ENCODE measurements around the gene RGMA. TPM values are rescaled to one million over a fixed set of nuclear protein-coding genes. Genes with fewer than 3 reads are reported as not detected.

Gene RGMA
- total RNA-seq, 1 experiment from 2014 or later = 1.3 TPM

- Histone ChIP-seq H3K9me3 (ENCODE audit: low read length) (no peaks in the 10 kb centered on the region), H3K36me3 (ENCODE audit: low read depth, low read length) (peaks cover 68% of the 10 kb centered on the region), H3K4me3 (ENCODE audit: low read length) (no peak overlapping the region), H3K9ac (ENCODE audit: low read length) (no peak overlapping the region), H2AFZ (ENCODE audit: low read length) (no peak overlapping the region), H3K79me2 (ENCODE audit: low read length) (peaks cover 7% of the 10 kb centered on the region; the same call in 1 of the 2 replicates), H3K27me3 (ENCODE audit: low read length) (no peaks in the 10 kb centered on the region), H3K4me1 (ENCODE audit: insufficient read depth, low read length) (no peaks in the 10 kb centered on the region), H3K9me2 (replicated peaks; ENCODE audit: low read length) (no peaks in the 10 kb centered on the region), H4K20me1 (ENCODE audit: low read length) (no peaks in the 10 kb centered on the region), H3K27ac (ENCODE audit: low read length) (no peak overlapping the region), H3K4me2 (ENCODE audit: low read length) (no peak overlapping the region), H3F3A (ENCODE audit: low read length, unreplicated experiment) (no peaks in the 10 kb centered on the region)
- TF ChIP-seq EZH2phosphoT487 (IDR thresholded peaks at IDR 0.05; ENCODE audit: borderline replicate concordance, low read length) (no peak), CTCF (conservative IDR thresholded peaks at IDR 0.05; ENCODE audit: low read depth, low read length) (no peak), EZH2 (IDR thresholded peaks at IDR 0.05; ENCODE audit: low read length, unreplicated experiment) (no peak)
- BruUV-seq (replicated peaks) = no TSS peak
- ChIA-PET POLR2A (ENCODE audit: unreplicated experiment) (no interaction called here), CTCF (no interaction called here)
- no peak for DNase-seq
- intact Hi-C loops (cut with micrococcal nuclease) = no loop called here
- no peak for ATAC-seq
Observed at GRCh38 chr15:92990031-92990430, 99.0 kb downstream of the RGMA start.

GRCh38 chr15:92989470-92989869, 99.5 kb downstream of the RGMA start:
- H3K9me3 ChIP-seq (ENCODE audit: low read length) = no peaks in the 10 kb centered on the region
- H3K4me1 ChIP-seq (ENCODE audit: insufficient read depth, low read length) = no peaks in the 10 kb centered on the region
- peaks cover 7% of the 10 kb centered on the region; the same call in 1 of the 2 replicates for H3K79me2 ChIP-seq (ENCODE audit: low read length)
- H3K27me3 ChIP-seq (ENCODE audit: low read length) = no peaks in the 10 kb centered on the region
- H3K27ac ChIP-seq (ENCODE audit: low read length) = no peak overlapping the region
- no peak overlapping the region for H3K4me2 ChIP-seq (ENCODE audit: low read length)
- no peak overlapping the region for H3K9ac ChIP-seq (ENCODE audit: low read length)
- peaks cover 70% of the 10 kb centered on the region for H3K36me3 ChIP-seq (ENCODE audit: low read depth, low read length)
- no peak overlapping the region for H3K4me3 ChIP-seq (ENCODE audit: low read length)
- TF ChIP-seq EZH2 (IDR thresholded peaks at IDR 0.05; ENCODE audit: low read length, unreplicated experiment) (no peak), EZH2phosphoT487 (IDR thresholded peaks at IDR 0.05; ENCODE audit: borderline replicate concordance, low read length) (no peak), CTCF (conservative IDR thresholded peaks at IDR 0.05; ENCODE audit: low read depth, low read length) (no peak)
- BruUV-seq (replicated peaks) = no TSS peak
- H3F3A ChIP-seq (ENCODE audit: low read length, unreplicated experiment) = no peaks in the 10 kb centered on the region
- POLR2A ChIA-PET (ENCODE audit: unreplicated experiment) = no interaction called here
- H2AFZ ChIP-seq (ENCODE audit: low read length) = no peak overlapping the region
- intact Hi-C loops (cut with micrococcal nuclease) = no loop called here
- CTCF ChIA-PET = no interaction called here
- no peak for DNase-seq
- no peak for ATAC-seq
- H3K9me2 ChIP-seq (replicated peaks; ENCODE audit: low read length) = no peaks in the 10 kb centered on the region
- no peaks in the 10 kb centered on the region for H4K20me1 ChIP-seq (ENCODE audit: low read length)

Other genes starting within 250 kb of the RGMA start
- gene CHD2, start 188.9 kb downstream of the RGMA start, total RNA-seq (2014; rRNA removed) = 42.7 and 50.6 TPM in 2 replicates

All from PC-3 (cell line).